T47D (cell line): ENCODE results near the gene INPP5J.

Experiments
- DNase-seq, 2 experiments: peaks; one replicate each; pipeline versions ENCODE4 v3.0.0 to v3.0.0-alpha.2; 2011 to 2012; ENCODE audit warnings: low read depth in 1 of 2, low spot score in 1 of 2
- JUND ChIP-seq: IDR thresholded peaks from 2 replicates; pipeline ENCODE4 v1.6.1; 2012; ENCODE audit warnings: low read depth
- in situ Hi-C: cut with HindIII; loops from 2 replicates; pipeline ENCODE4 v1.10.0; 2016; ENCODE audit warnings: low sequenced_read_pairs, low pct_unique_long_range_greater_than_20kb

INPP5J gene

DNA sequence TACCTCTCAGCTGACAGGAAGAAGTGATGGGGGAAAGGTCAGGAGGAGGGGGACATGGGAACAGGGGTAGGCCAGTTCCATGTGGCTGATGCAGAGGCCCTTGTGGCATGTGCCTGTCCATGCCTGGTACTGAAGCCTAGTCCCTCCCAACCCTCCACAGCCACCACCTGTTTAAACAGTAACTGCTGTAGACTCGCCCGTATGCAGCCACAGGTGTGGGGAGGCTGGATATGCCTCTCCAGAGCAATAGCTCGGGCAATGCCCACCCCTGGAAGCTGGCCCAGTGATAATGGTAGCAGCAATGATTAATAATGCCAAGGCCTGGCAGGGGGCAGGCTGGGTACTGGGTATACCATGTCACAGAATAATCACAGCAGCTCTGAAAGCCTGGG lies 39.4 kb upstream of the INPP5J start:
- in situ Hi-C loops, result no loop called here
- peak in 1 of 2 experiments; percentile 5 for DNase-seq
- no peak for TF ChIP-seq JUND

DNA sequence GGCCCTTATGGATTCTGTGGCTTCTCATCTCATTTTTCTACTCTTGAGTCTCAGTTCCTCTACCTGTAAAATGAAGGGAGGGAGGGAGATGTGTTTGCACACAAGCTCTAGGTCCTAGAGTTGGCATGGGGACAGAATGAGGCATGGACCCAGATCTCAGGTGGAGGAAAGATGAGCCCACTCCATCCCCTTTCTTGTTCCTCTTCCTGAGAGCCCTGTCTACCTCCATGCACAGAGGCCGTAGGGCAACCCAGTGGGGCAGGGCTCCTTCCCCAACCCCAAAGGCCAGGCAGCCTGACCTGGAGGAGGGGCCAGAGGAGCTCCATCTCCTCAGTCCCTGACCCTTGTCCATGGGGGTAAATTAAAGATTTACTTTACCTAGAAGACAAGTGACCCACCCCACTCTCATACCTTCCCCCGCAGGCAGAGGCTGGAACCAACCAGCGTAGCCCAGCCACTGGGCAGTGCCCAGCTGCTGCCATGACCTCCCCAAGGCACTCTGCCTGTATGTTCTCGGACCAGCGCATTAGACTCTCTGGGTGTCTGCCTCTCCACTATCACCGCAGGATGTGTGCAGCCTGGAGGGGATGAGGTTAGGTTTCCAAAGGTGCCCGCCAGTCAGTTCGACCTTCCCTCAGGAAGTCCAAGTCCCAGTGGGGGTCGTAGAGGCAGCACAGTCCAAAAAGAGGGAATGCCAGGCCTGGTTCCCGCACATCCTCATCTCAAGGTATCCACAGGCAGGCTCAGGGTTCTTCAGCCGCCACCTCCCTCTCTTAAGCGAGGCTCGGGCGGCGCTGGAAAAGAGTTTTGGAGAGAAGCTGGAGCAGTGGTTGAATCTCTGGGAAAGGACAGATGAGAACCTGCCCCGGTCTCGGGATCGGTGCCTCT lies 38.6 kb upstream of the INPP5J start:
- peak in 1 of 2 experiments; percentile 2 for DNase-seq
- no peak for TF ChIP-seq JUND
- in situ Hi-C loops, result no loop called here

DNA sequence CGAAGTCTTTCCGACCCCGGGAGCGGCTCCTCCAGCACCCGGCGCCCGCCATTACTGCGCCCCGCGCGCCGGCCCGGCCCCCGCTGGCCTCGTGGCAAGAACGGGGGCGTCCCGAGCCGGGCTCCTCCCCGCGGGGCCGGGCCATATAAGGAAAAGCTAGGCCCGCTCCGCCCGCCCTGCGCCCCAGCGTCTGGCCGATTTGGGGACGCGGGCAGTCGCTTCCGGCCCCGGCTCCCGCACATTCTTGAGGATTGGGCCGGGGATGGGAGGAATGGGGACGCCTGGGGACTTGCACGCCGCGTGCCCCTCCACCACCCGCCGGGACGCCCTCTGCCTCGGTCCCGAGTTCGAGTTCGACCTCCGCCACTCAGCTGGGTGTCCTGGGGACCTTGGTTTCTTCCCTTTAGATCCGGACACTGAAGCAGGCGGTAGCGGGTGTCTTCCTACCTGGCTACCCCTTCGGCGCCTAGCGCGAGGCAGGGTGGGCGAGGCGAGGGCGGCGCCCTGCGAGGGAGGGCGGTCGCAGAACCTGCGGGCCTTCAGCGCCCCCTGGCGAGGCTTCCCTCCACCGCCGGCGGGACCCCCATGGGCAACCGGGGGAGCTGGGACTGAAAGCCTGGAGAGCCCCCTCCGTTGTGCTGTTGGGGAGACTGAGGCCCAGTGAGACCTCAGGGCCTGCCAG lies 37.8 kb upstream of the INPP5J start:
- no peak for TF ChIP-seq JUND
- DNase-seq, result no peak
- in situ Hi-C loops, result no loop called here

DNA sequence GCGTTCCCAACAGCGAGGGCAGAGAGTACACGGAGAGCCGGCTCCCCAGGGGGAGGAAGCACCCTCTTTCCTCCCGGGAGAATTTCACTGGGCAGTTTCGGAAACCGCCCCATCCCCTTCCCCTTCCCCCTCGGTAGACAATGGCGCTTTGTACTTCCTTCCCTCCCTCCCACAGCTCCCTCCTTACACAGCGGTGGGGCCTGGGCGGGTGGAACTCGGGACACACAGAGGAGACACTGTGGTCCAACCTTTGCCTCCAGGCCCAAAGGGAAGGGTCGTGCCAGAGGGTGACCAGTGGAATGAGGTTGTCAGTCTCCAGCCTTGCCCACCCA lies 37.3 kb upstream of the INPP5J start:
- in situ Hi-C loops, result no loop called here
- no peak for DNase-seq
- TF ChIP-seq JUND, result no peak

DNA sequence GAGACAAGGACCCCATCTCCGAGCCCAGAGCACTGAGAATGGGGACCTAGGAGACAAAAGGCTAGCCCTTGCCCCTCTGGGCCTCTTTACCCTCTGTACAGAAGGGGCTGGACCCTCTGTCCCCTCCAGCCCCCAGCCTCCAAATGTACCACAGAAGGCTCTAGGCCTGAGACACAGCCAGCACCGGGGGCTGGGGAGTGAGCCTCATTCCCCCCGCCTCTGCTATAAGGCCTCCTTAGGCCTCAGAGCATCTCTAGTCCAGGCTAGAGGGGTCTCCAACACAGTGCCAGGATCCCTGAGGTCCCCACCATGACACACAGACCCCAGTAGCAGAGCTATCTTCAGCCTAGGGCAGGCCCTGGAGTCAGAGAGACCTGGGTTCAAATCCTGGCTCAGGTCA lies 36.8 kb upstream of the INPP5J start:
- in situ Hi-C loops, result no loop called here
- DNase-seq, result peak in 1 of 2 experiments; percentile 1
- no peak for TF ChIP-seq JUND

DNA sequence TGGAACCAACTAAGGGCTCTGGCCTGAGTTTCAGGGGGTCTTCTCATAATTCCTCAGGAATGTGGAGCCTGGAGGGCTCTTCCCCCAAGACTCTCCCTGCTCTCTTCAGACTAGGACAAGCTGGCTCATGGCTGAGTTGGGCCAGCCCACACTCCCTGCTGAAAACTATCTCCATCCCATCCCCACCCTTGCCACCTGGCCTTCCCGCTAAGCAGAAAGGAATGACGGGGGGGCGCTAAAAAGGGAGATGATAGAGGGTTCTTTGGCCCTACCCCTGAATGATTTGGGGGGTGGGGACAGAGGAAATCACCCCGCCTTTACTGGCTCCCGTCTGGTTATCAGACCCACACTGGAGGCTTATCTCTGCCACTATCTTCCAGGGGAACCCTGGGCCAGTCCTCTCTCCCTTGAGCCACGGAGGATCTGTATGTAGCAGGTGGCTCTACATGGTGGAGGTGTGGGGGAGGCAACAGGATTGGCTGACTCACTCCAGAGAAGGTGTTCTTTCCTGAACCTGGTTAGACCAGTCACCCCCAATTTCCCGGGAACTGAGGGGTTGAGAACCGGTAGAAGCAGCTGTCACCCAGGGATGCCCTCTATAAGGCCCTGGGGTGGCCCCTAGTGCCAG lies 35.9 kb upstream of the INPP5J start:
- peak in 1 of 2 experiments; percentile 1 for DNase-seq
- in situ Hi-C loops, result no loop called here
- TF ChIP-seq JUND, result no peak

DNA sequence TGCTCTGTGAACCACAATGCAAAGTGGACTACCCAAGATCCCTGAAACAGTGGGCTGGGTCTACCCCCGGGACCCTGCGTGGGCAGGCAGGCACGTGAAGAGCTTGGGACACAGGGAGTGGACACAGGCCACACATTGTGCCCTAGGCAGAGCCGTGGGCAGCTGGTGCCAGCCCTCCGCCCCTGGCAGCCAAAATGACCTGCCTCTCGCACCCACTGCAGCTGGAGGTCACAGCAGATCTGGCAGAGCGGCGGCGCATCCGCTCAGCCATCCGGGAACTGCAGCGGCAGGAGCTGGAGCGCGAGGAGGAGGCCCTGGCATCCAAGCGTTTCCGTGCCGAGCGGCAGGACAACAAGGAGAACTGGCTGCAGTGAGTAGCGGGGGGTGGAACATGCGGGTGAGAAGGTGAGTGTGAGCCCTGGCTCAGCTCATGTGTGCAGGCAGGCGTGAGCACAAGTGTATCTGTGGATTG lies 35.0 kb upstream of the INPP5J start:
- peak in 1 of 2 experiments; percentile 1 for DNase-seq
- in situ Hi-C loops, result no loop called here
- TF ChIP-seq JUND, result no peak

DNA sequence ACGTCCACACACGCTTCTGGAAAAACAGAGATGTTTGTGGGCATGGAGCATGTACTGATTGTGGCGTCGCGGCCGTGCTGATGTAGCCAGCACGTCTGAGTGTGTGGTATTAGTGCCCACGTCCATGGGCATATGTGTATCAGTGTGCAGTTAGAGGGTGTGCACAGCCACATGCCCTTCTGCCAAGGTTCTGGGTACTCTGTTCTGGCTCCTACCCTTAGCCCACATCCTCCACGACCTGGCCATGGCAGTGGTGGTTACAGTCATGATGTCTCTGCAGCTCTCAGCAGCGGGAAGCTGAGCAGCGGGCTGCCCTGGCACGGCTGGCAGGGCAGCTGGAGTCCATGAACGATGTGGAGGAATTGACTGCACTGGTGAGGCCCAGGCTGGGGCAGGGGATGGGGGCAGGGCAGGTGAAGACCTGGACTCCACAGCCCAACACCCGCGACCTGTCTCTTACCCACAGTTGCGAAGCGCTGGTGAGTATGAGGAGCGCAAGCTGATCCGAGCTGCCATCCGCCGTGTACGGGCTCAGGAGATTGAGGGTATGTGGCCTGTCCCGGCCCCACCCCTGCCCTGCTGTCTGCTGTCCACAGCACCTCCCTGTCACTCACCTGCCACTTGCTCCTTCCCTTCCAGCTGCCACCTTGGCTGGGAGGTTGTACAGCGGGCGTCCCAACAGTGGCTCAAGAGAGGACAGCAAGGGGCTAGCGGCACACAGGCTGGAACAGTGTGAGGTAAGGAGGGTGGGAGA lies 34.4 kb upstream of the INPP5J start:
- peak in 1 of 2 experiments; percentile 2 for DNase-seq
- in situ Hi-C loops, result no loop called here
- no peak for TF ChIP-seq JUND

DNA sequence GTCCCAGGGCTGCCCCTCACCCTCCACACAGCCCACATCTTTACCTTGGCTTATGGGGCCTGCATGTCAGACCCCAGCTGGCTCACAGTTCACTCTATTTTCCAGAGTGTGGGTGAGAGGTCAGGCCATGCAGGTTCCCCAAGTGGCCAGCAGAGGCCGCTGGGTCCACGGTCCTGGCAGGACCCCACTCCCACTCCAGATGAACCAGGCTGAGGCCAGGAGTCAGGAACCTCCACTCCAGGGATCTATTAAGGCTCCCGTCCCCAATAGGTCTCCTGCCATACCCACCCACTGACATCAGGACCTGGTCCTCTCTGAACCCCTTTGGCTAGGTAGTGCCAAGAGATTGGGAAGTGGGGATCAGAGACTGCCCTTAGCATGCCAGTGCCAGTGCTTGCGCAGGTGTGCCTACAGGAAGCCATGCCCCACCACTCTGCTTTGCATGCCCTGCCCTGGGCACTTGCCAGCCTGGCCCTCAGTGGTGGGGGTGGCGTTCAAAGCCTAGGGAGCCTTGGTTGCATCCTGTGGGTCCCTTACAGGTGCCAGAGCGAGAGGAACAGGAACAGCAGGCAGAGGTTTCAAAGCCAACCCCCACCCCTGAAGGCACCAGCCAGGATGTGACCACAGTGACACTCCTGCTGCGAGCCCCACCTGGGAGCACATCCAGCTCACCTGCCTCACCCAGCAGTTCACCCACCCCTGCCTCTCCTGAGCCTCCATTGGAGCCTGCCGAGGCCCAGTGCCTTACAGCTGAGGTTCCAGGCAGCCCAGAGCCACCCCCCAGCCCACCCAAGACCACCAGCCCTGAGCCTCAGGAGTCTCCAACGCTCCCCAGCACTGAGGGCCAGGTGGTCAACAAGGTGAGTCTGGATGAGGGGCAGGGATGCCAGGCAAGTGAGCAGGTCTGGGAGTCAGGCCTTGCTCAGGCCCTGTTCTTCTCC lies 33.3 kb upstream of the INPP5J start:
- in situ Hi-C loops, result no loop called here
- no peak for TF ChIP-seq JUND
- peak in 1 of 2 experiments; percentile 49 for DNase-seq

DNA sequence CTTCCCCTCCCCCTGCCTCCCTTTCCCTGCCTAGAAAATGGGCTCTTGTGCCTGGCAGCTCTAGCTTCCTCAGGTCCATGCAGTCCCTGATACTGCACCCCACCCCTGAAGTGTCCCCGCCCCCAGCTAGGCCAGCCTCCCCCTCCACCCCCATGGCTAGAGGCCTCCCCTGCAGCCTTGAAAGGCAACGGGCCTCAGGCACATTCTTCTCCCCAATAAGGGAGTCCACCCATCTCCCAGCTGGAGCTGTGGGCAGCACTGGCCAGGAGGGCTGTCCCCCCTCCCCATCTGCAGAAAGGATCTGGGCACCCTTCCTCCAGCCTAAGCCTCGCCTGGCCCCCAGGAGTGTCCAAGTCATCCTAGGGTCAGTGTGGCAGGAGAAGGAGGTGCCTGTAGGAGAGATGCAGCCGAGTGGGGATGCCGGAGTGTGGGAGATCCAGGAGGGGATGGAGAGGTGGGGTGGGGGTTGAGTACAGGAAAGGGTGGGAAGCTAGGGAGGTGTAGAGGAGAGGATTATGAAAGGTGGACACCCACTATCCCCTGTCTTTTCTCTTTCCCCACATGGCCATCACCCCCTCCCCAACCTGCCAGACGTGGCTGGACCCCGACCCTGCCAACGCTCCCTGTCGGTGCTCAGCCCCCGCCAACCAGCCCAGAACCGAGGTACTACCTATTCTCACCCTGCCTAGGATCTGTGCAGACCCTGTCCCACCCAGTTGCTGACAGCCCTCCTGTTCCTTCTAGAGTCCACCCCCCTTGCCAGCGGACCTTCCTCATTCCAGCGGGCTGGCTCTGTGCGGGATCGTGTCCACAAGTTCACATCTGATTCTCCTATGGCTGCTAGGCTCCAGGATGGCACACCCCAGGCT lies 32.3 kb upstream of the INPP5J start:
- in situ Hi-C loops, result no loop called here
- TF ChIP-seq JUND, result no peak
- DNase-seq, result peak in 1 of 2 experiments; percentile 0
